Activated CD8-positive, alpha-beta memory T cell treated with anti-CD3 and anti-CD28 coated beads, Interleukin-2, amount 50 U/mL, for 24 hours (primary cell): Measurements from ENCODE around the gene IGF1R.

ENCODE experiments used
- DNase-seq: peaks from one replicate; pipeline ENCODE4 v3.0.0-alpha.2; 2020; ENCODE audit errors: extremely low read depth

Gene IGF1R

DNA sequence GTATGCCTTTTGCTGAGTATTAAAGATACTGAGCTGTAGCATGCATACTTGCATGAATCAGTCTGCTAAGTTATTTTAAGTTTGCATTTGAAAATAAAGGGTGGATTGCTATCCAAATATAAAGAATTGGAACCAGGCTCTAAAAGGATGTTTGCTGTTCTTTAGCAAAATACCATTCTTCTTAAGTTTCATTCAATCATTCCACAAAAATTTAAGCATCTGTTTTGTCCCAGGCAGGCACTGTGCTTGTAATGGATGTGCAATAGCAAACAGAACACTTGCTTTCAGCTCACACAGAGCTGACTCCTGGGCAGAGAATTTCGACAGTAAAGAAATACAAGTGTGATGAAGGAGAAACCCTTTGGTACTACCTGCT, 208.2 kb downstream of the IGF1R start:
- DNase-seq: no peak

DNA sequence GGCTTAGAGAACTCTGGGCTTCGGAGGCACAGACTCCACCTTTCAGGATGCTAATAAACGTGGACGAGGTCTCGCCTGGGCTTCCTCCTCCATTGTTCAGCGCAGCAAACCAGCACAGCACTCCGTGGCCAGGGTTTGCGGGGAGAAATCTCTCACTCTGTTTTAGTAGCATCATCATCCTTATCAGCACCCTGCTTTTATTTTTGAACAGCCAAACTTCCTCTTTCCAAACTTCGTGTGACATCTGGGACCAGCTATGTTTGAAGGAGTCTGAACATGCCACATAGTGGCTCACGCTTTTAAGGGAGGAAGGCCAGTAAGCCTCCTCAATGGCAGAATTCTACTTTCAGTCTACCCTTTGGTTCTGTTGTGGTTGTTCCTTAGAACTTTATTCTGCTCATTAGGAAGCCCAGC, 210.3 kb downstream of the IGF1R start:
- DNase-seq: no peak

DNA sequence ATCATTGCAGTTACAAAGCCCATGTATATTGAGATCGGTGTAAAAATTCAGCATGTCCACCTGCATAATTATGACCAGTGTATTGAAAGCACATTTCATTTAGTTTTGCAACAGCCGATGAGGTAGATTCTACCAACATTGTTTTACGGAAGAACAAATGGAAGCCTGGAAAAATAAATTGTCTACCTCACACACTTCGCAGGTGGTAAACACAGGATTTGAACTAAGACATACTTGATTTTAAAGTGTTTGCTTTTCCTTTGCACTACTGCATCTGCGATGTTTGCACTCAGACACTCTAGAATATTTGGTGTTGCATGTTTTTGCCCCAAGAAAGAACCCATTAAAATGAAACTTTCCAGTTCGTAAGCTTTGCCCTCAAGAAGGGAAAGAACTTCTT, 210.8 kb downstream of the IGF1R start:
- DNase-seq: no peak

DNA sequence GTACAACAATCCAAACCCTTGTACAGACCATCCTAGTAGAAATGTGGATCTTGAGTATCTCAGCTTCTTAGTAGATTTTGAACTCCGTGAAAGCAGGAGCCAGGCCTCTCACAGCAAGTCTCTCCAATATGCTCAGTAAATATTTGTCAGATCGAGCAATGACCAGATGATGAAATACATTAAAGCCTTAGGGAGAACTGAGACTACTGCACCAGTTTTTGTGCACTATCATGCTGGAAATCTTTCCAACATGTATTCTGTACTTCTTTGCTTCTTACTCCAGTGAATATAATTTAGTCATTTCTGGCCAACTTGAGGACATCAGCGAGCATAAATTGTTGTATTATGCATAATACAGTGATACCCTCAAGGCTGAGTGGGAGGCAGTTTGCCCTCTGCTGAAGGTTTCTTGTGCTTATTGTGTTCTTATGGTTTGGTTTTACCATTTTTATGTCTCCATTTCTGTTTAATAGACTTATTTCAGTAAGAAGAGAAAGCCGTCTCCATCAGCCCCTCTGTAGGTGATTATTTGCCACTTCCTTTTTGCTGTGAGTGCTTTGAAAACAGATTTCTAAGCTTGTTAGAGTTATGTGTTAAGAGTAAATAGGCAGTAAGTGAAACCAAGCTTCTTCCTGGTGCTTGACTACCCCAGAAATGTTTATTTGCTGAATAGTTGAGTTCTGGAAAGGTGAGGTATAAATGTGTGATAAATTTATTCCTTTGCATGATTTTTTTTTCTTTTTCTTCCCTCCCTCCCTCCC, 212.1 kb downstream of the IGF1R start:
- DNase-seq: no peak

DNA sequence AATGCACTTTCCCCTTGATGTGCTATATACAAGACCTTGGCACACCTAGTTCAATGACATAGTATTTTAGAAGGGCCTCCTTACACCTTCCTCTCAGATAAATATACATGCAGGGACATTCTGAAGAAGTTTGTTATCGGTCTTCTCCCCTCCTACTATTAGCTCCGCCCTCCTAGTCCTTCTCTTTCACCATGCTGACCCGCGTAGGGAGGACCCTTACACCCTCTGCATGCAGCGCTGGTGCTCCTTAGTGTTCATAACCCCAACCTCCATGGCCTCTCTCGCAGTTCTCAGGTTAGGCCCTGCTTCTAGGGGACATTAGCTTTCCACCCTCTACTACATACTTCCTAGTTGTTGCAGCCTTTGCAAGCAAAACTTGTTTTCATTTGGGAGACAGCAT, 212.8 kb downstream of the IGF1R start:
- DNase-seq: no peak

DNA sequence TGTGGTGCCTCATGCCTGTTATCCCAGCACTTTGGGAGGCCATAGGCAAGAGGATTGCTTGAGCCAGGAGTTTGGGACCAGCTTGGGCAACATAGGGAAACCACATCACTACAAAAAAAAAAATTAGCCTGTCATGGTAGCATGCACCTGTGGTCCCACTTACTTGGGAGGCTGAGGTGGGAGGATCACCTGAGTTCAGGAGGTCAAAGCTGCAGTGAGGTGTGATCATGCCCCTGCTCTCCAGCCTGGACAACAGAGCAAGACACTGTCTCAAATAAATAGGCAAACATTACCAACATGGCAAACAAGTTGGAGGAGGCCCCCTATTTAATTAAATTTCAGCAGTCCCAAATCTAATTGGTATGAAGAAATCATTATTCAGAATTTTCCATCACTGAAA, 215.6 kb downstream of the IGF1R start:
- DNase-seq: no peak

DNA sequence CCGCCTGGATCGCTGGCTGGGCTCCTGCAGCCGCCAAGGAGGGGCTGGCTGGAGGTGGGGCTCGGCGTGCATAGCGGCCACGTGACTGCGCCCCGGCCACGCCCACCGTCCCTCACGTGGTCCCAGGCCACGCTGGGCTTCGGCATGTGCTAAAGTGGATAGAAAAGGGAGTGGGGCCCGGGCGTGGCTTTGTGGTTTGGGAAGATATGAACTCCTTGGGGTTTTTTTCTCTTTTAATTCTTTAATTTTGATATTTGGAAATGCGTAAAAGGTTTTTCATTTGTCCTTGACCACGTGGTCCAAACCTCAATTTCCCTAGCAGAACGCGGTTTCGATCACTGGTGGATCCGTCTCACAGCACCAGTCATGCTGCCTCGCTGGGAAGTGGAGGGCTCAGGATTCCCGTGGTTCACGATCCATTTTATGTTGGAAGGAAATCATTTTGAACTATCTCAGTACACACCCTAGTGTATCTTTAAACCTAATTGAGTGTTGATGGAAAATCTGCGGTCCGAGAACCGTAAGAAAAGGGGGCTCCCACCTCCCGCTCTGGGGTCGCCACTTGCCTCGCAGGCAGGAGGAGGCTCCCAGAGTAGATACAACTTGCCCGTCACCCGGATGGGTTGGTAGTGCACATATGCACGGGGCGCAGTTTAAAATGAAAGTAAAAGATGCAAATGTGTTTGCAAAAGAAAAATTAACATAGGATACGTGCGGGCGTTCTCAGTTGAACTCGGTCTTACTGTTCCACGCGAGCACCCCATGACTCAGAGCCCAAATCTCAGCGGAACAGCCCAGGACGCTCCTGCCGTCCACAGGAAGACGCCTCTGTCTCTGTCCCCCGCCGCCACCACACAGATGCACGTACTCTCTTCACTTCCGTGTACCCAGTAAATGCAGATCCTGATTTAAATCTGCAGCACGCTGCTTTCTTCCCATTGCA, 217.3 kb downstream of the IGF1R start:
- peak; percentile 29 for DNase-seq

DNA sequence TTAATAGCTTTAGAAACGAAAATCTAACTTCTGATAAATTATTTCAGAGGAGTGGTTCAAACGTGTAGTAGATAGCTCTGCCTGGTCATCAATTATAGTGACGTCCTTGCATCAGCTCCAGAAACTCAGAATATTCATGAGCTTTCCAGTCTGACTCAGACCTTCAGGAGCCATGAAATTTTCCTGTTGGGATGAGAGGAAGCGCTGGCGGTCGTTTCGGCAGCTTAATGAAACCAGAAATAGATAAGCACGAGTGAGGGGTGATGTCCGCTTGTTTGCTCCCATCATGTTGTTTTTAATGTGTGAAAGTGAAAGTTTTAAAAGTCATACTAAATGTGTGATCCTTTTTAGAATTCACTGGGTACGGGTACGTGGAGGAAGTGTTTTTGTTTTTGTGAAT, 218.2 kb downstream of the IGF1R start:
- DNase-seq: no peak

DNA sequence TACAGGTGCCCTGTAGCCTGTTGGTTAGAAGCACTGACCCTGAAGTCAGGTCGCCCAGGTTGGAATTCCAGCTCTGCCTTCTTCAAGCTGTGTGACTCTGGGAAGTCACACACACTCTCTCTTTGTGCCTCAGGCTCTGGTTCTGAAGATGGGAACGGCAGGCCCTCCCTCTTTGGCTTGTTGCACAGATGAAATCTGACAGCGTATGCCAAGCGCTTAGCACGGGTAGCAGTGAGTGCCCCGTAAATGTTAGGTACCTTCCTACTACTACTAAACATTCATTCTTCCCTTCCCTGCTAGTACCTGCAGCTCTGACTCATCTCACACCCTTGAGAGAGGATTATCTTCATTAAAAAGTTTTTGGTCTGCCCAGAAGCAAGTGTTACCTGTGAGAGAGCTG, 220.2 kb downstream of the IGF1R start:
- DNase-seq: no peak

DNA sequence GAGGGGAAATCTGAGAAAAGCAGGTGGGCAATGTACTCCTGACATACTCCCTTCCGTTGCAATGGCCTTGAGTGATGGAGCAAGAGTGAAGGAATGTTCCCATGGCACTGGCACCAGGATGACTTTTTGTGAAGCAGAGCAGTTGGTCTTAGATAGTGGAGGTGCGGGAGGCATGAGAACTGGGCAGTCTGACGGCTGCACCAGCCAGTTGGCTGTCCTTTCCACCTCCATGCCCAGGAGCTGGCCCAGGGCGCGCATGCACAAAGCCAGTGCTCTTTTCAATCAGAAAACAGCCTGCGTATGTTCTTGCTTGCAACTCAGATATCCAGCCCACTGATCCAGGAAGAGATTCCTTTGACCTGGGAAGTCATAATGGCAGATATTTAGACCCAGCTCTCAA, 222.4 kb downstream of the IGF1R start:
- DNase-seq: no peak

DNA sequence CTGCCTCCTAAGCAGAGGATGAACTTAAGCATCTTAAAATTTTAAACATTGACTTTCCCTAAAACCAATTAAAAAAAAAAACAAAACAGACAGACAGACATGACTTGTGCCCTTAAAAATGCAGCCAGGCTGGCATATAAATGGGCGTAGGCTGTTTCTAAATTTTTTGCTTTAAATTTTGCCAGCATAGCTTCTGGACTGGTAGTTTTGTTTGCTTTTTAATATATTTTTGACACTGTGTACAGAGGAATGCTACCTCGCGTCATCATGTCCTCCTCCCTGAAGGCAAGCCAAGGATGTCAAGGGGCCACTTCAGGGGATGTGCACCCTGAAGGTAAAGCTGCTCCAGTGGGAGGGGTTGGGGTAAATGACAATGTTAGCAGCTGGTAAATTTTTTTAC, 224.4 kb downstream of the IGF1R start:
- DNase-seq: no peak

DNA sequence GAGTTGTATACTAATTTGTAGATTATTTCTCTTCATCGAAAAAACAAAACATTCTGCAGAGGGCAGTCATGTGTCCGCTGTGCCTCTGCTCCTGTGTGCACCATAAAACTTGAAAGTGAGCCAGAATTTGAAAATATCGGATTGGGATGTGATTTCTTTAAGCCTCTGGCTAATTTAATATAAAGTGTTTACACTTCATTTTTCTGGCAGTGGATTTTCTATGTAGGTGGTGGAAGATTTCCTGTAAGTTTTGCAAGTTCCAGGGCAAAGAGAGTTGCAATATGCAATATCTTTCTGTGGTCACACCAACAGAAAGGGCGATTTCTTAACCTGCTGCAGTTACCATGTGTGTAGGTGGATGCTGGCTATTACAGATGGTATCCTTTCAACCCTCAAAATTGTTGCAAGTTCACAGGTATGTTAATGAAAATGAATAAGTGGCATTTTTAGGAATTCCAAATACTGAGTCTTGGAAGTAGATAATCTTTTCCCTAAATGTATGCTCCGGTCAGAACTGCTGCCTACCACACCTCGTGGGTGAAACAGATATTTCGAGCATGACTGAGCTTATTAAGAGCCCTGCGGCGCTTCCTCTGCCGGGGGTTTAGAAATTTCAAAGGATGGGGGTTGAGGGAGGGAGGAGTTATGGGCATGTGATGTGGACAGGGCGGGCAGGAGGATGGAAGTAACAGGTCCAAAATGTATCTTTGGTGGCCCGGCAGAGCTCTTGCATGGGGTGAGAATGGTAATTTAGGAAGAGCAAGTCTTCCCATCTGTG, 225.3 kb downstream of the IGF1R start:
- DNase-seq: no peak

DNA sequence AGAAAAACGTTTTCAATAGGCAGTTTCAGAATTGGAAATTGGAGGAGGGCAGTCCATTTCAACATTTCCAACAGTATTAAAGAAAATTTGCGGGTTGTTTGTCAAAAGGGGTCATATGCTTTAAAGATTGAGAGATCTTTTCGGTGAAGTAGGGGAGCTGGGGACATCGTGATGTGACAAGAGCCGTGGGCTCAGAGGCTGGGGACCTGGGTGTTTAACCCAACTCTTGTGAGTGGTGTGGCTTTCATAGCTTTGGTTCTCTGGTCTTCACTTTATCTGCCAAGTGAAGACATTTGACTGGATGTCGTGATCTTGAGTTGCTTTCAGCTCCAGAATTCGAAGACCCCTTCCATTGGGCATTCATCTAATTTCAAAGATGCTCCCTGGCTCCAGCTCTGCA, 226.0 kb downstream of the IGF1R start:
- DNase-seq: no peak

DNA sequence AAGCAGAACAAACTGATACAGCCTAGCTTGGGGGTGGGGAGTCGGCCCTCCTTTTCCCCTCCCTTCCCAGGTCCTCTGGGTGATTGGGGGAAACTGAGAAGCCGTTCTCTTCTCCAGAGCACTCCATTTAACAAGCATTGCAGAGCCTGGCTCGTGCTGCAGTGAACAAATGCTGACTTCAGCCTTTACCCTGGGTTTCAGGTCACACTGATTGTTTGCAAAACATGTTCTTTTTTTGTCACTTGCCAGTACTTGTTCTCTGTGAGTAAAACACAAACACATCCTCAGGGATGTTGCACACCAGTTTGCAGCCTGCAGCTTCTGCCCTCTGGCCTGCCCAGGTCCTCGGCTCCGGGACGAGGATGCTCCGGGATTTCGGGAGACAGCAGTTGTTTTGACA, 226.4 kb downstream of the IGF1R start:
- DNase-seq: no peak

DNA sequence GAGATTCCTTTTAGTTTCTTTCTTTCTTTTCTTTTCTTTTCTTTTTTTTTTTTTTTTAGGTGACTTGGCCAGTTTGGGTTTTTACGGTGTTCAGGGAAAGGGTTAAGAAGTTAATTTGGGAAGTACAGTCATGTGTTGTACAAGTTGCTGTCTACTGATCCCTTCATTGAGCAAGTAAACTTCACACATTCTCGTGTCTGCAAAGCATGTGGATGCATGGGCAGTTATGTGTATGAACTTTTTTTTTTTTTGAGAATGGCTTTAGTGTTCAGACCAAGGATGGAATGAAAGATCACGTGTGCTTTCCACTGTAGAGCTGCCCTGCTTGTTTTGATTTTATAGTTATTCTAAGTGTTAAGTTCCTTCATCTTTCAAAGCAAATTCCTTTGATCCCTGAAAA, 227.0 kb downstream of the IGF1R start:
- no peak for DNase-seq

DNA sequence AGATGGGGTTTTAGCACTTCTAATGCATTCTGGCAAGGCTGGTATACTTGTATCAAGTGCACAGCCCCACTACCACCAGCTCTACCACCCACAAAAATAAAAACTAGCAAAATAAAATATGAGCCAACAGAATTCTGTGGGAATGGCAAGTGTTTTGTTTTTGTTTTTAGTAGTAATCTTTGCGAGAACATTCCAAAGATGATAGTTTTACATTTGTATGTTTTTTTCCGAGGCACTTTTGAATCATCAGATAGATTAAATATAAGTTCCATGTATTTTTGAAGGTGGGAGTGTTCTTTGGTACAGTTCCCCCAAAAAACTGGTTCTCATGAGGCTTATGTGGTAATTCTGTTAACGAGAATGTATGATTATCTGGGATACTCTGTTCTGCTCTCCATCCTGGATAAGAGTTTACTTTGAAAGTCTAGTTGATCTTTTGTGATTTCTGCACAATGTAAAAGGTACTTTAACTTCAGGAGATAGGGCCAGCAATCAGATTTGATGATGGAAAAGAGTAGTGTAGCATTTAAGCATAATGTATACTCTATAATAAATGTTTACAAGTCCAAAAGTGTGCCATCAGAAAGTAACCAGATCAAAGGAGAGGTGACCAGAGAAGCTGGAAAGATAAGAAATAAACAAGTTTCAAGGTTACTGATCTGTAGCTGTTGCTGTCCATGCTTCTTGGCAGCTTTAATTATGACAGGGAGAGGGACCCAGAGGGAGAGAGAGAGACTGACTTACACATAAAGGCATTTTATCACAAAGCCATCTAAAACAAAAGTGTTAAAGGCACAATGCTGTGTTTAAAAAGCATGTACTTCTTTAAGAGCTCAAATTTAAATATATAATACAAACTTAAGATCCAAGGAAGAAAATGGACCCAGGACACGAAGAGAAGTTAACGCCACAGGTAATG, 228.4 kb downstream of the IGF1R start:
- no peak for DNase-seq

DNA sequence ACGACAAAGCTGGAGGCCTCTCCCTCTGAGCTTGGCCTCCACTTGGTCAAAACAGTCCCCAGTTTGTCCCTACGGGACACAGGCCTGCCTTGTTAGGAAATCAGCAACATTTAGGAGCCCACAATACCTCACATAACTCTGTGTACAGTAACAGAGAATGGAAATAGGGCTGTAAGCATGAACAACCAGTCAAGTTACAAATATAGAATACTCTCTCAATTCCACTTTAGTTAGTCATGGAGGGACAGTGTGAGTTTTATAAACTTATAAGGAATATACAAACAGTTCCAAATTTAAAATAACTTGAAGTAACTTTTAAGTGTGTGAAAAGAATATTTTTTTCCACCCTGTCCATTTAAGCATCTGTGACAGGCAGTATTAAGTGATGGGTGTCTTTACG, 229.8 kb downstream of the IGF1R start:
- DNase-seq: no peak

DNA sequence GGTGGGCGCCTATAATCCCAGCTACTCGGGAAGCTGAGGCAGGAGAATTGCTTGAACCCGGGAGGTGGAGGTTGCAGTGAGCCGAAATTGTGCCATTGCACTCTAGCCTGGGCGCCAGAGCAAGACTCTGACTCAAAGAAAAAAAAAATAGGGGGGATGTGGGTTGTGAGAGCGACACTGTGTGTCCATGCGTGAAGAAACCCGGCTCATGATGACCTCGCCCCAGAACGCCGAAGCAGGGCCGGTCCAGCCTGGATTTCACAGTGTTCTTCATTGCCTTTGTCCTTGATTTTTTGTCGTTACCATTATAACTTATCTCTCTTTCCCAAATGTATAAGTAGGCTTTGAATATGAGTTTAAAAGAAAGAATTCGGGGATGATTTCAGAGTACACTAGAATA, 230.5 kb downstream of the IGF1R start:
- no peak for DNase-seq

DNA sequence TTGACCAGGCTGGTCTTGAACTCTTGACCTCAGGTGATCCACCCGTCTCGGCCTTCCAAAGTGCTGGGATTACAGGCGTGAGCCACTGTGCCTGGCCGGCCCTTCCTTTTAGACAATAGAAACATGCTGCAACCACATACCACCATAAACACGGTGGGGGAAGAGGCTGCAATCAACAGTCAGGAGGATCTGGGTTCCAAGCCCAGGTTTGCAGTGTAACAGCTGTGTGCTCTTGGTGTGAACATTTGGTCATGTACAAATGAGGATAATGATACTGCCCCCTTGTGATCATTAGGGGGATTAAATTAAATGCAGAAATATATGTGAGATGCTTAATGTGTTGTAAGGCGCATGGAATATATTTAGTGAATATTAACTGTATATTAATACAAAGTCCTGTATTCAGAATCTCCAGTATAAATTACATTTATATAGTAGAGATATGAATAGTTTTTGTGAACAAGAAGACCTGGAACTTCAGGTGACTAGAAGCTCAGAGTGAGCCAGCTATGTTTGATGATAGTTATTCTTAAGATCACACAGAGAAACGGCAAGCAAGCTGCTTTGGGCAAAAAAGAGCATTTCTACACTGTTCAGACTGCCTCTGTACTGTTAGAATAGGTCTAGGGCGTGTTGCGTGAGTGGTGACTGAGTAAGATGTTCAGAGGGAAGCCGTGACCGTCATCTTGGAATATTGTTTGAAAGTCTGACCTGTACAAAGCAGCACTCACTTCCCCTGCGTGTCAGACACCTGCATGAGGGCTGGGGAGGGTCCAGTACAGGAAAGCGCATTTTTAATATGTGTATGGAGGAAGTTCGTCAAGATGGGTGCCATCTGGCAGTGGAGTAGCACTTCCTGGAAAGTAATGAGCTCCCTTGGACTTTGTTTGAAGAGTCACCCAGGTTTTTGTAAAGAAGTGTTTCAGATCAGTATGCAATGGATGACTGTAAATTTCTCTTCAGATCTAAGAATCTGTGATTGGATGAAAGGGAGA, 233.5 kb downstream of the IGF1R start:
- no peak for DNase-seq

DNA sequence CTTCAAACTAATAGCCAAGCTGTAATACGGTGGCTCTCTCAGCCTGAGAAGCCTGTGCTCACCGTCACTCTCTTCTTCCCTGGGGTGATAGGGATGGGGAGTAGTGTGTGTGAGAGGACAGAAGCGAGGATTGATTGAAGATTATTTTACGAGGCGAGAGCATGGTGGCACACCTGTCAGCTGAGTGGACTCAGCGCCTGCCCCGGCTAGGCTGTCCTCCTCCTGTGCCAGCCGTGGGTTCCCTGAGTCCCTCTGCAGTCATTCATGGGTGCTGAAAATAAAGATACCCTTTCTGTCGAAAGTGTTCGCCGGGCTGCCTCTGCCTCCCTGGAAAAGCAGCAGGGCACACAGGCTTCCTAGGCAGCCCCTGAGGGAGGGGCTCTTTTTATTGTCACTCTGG, 235.1 kb downstream of the IGF1R start:
- DNase-seq: no peak
